PFSK-1 (cell line): Measurements from ENCODE around the gene HAUS2.

ENCODE experiments used
- FOXP2 ChIP-seq: optimal IDR thresholded peaks from 2 replicates; pipeline ENCODE3; 2011; ENCODE audit warnings: borderline replicate concordance, control low read depth, inconsistent platforms; ENCODE audit not compliant: insufficient read depth; ENCODE audit errors: extremely low read length, extremely low read depth
- POLR2AphosphoS5 ChIP-seq: IDR thresholded peaks from 2 replicates; pipeline ENCODE4 v1.6.1; 2012; ENCODE audit warnings: low read depth, mild to moderate bottlenecking, control low read depth, low read length, moderate library complexity
- SIN3A ChIP-seq: IDR thresholded peaks from 2 replicates; pipeline ENCODE4 v1.6.1; 2012; ENCODE audit warnings: mild to moderate bottlenecking, low read length, moderate library complexity, borderline replicate concordance; ENCODE audit not compliant: insufficient read depth
- TAF1 ChIP-seq: IDR thresholded peaks from 2 replicates; pipeline ENCODE4 v1.6.1; 2012; ENCODE audit warnings: low read length, control low read depth, borderline replicate concordance; ENCODE audit not compliant: insufficient read depth
- TF ChIP-seq, protein P1 (sequence below), 2 experiments: IDR thresholded peaks; 2 replicates each; pipeline versions ENCODE4 v1.6.1 to v1.8.0; 2011 to 2012; ENCODE audit warnings: low read depth in 2 of 2, low read length in 2 of 2, control low read depth in 1 of 2, inconsistent platforms in 1 of 2, mild to moderate bottlenecking in 1 of 2, moderate library complexity in 1 of 2; ENCODE audit not compliant: insufficient read depth in 1 of 2

DNA sequence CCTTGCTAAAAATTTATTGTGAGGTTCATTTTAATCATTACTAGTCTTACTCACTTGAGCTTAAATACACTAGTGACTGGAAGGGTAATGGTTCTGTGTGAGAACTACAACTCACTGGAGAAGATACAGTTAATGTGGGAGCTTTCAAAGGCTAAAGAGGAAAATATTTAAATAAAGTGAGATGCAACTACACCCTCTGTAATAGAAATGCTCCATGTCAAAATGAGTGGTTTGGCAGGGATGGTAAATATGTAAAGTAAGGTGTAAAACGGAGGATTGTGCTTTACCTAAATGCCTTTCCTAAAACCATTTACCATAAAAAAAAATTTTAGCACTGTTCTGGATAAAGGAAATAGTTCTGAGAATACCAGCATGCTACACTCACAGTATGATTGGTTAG lies 15.4 kb upstream of the HAUS2 start:
- TF ChIP-seq, protein P1, sequence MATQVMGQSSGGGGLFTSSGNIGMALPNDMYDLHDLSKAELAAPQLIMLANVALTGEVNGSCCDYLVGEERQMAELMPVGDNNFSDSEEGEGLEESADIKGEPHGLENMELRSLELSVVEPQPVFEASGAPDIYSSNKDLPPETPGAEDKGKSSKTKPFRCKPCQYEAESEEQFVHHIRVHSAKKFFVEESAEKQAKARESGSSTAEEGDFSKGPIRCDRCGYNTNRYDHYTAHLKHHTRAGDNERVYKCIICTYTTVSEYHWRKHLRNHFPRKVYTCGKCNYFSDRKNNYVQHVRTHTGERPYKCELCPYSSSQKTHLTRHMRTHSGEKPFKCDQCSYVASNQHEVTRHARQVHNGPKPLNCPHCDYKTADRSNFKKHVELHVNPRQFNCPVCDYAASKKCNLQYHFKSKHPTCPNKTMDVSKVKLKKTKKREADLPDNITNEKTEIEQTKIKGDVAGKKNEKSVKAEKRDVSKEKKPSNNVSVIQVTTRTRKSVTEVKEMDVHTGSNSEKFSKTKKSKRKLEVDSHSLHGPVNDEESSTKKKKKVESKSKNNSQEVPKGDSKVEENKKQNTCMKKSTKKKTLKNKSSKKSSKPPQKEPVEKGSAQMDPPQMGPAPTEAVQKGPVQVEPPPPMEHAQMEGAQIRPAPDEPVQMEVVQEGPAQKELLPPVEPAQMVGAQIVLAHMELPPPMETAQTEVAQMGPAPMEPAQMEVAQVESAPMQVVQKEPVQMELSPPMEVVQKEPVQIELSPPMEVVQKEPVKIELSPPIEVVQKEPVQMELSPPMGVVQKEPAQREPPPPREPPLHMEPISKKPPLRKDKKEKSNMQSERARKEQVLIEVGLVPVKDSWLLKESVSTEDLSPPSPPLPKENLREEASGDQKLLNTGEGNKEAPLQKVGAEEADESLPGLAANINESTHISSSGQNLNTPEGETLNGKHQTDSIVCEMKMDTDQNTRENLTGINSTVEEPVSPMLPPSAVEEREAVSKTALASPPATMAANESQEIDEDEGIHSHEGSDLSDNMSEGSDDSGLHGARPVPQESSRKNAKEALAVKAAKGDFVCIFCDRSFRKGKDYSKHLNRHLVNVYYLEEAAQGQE (IDR thresholded peaks at IDR 0.05; ENCODE audit: insufficient read depth in 1 of 2, low read depth in 2 of 2, low read length in 2 of 2): no peak
- TF ChIP-seq POLR2AphosphoS5 (no peak), SIN3A (no peak), TAF1 (no peak), FOXP2 (no peak)
